ENCODE measurements around the gene STAG1. TPM values are rescaled to one million over a fixed set of nuclear protein-coding genes. Genes with fewer than 3 reads are reported as not detected.

Gene STAG1
- total and polyA plus RNA-seq, 2 experiments from 2014 or later: 9.0 to 21.9 TPM

DNA sequence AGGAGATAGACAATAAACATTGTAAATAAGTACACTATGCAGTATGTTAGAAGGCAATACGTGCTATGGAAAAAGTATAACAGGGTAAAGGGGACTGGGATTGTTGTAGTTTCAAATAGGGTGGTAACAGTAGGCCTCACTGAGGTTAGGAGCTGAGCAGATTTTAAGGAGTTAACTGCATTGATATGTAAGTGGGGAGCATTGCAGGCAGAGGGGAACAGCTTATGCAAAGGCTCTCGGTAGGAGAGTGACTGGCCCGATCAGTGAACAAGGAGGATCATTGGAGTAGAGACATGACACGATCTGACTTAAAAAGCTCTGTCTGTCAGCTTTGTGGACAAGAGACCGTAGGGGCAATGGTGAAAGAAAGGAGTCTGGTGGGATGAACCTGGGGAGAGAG is 455.2 kb downstream of the STAG1 start:
- DNase-seq (ENCODE audit: low spot score): peak; percentile 61
- no peak for TF ChIP-seq POLR2AphosphoS5 (IDR thresholded peaks at IDR 0.05; ENCODE audit: low read depth)
- TF ChIP-seq, protein P1, sequence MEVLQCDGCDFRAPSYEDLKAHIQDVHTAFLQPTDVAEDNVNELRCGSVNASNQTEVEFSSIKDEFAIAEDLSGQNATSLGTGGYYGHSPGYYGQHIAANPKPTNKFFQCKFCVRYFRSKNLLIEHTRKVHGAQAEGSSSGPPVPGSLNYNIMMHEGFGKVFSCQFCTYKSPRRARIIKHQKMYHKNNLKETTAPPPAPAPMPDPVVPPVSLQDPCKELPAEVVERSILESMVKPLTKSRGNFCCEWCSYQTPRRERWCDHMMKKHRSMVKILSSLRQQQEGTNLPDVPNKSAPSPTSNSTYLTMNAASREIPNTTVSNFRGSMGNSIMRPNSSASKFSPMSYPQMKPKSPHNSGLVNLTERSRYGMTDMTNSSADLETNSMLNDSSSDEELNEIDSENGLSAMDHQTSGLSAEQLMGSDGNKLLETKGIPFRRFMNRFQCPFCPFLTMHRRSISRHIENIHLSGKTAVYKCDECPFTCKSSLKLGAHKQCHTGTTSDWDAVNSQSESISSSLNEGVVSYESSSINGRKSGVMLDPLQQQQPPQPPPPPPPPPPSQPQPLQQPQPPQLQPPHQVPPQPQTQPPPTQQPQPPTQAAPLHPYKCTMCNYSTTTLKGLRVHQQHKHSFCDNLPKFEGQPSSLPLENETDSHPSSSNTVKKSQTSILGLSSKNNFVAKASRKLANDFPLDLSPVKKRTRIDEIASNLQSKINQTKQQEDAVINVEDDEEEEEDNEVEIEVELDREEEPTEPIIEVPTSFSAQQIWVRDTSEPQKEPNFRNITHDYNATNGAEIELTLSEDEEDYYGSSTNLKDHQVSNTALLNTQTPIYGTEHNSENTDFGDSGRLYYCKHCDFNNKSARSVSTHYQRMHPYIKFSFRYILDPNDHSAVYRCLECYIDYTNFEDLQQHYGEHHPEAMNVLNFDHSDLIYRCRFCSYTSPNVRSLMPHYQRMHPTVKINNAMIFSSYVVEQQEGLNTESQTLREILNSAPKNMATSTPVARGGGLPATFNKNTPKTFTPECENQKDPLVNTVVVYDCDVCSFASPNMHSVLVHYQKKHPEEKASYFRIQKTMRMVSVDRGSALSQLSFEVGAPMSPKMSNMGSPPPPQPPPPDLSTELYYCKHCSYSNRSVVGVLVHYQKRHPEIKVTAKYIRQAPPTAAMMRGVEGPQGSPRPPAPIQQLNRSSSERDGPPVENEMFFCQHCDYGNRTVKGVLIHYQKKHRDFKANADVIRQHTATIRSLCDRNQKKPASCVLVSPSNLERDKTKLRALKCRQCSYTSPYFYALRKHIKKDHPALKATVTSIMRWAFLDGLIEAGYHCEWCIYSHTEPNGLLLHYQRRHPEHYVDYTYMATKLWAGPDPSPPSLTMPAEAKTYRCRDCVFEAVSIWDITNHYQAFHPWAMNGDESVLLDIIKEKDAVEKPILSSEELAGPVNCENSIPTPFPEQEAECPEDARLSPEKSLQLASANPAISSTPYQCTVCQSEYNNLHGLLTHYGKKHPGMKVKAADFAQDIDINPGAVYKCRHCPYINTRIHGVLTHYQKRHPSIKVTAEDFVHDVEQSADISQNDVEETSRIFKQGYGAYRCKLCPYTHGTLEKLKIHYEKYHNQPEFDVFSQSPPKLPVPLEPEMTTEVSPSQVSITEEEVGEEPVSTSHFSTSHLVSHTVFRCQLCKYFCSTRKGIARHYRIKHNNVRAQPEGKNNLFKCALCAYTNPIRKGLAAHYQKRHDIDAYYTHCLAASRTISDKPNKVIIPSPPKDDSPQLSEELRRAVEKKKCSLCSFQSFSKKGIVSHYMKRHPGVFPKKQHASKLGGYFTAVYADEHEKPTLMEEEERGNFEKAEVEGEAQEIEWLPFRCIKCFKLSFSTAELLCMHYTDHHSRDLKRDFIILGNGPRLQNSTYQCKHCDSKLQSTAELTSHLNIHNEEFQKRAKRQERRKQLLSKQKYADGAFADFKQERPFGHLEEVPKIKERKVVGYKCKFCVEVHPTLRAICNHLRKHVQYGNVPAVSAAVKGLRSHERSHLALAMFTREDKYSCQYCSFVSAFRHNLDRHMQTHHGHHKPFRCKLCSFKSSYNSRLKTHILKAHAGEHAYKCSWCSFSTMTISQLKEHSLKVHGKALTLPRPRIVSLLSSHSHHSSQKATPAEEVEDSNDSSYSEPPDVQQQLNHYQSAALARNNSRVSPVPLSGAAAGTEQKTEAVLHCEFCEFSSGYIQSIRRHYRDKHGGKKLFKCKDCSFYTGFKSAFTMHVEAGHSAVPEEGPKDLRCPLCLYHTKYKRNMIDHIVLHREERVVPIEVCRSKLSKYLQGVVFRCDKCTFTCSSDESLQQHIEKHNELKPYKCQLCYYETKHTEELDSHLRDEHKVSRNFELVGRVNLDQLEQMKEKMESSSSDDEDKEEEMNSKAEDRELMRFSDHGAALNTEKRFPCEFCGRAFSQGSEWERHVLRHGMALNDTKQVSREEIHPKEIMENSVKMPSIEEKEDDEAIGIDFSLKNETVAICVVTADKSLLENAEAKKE (CRISPR knock-in tag; IDR thresholded peaks at IDR 0.05): 0 out of 2 replicates have a peak, but pooled peaks have one; percentile 27
- Mint-ChIP-seq H3K36me3 (ENCODE audit: low read depth) (peaks cover 63% of the 10 kb centered on the region), H3K4me3 (peak overlapping the region; percentile 8; the same call in 1 of the 3 replicates), H3K4me1 (peaks cover 18% of the 10 kb centered on the region), H3K9me3 (no peaks in the 10 kb centered on the region), H3K27ac (peak overlapping the region; percentile 56), H3K27me3 (ENCODE audit: insufficient read depth, low read depth, poor library complexity) (no peaks in the 10 kb centered on the region)
- peaks cover 14% of the 10 kb centered on the region for H3K36me3 ChIP-seq (ENCODE audit: insufficient read depth)
- 0 out of 2 replicates have a peak, but pooled peaks cover 2% of the 10 kb centered on the region for H4K20me1 ChIP-seq (replicated peaks; ENCODE audit: insufficient read depth)
- no peak overlapping the region for H3K27ac ChIP-seq (ENCODE audit: low read depth)
- peak; percentile 99 for ATAC-seq
- H3K4me2 ChIP-seq: no peak overlapping the region
- no peak overlapping the region for H2AFZ ChIP-seq
- H3K9me2 ChIP-seq (ENCODE audit: insufficient read depth): 0 out of 2 replicates have a peak, but pooled peaks cover 8% of the 10 kb centered on the region
- H3K27me3 ChIP-seq (ENCODE audit: insufficient read depth): no peaks in the 10 kb centered on the region
- H3F3A ChIP-seq (replicated peaks; ENCODE audit: low read depth): peaks cover 16% of the 10 kb centered on the region
- no peaks in the 10 kb centered on the region for H3K79me2 ChIP-seq (replicated peaks; ENCODE audit: insufficient read depth)
- no peak overlapping the region for H3K4me3 ChIP-seq
- peaks cover 10% of the 10 kb centered on the region; the same call in 1 of the 2 replicates for H3K4me1 ChIP-seq (ENCODE audit: insufficient read depth)

DNA sequence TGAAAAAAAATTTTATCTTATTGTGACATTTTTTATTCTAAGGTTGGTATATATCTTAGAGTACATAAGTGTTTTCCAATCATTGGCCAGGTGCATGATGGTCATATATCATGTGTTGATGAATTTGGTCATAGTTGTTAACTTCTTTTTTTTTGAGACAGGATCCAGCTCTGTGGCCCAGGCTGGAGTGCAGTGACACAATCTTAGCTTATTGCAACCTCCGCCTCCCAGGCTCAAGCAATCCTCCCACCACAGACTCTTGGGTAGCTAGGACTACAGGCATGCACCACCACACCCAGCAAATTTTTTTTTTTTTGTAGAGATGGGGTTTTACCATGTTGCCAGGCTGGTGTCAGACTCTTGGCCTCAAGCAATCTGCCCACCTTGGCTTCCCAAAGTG is 458.0 kb downstream of the STAG1 start:
- ATAC-seq (no peak), DNase-seq (ENCODE audit: low spot score) (no peak)
- no peak overlapping the region for H3K4me3 ChIP-seq
- Mint-ChIP-seq H3K27me3 (ENCODE audit: insufficient read depth, low read depth, poor library complexity) (no peaks in the 10 kb centered on the region), H3K9me3 (no peaks in the 10 kb centered on the region), H3K36me3 (ENCODE audit: low read depth) (peaks cover 43% of the 10 kb centered on the region; the same call in 2 of the 3 replicates), H3K4me1 (peaks cover 18% of the 10 kb centered on the region), H3K4me3 (no peak overlapping the region), H3K27ac (no peak overlapping the region)
- H3K79me2 ChIP-seq (replicated peaks; ENCODE audit: insufficient read depth): no peaks in the 10 kb centered on the region; the same call in 1 of the 2 replicates
- H3K4me2 ChIP-seq: no peak overlapping the region
- peaks cover 8% of the 10 kb centered on the region; the same call in 1 of the 2 replicates for H3K36me3 ChIP-seq (ENCODE audit: insufficient read depth)
- no peak overlapping the region for H3K27ac ChIP-seq (ENCODE audit: low read depth)
- H3K4me1 ChIP-seq (ENCODE audit: insufficient read depth): peaks cover 10% of the 10 kb centered on the region; the same call in 1 of the 2 replicates
- peaks cover 7% of the 10 kb centered on the region; the same call in 1 of the 2 replicates for H3F3A ChIP-seq (replicated peaks; ENCODE audit: low read depth)
- H3K27me3 ChIP-seq (ENCODE audit: insufficient read depth): no peaks in the 10 kb centered on the region
- H3K9me2 ChIP-seq (ENCODE audit: insufficient read depth): 0 out of 2 replicates have a peak, but pooled peaks cover 6% of the 10 kb centered on the region
- H2AFZ ChIP-seq: no peak overlapping the region
- 0 out of 2 replicates have a peak, but pooled peaks cover 7% of the 10 kb centered on the region for H4K20me1 ChIP-seq (replicated peaks; ENCODE audit: insufficient read depth)
- TF ChIP-seq, protein P2, sequence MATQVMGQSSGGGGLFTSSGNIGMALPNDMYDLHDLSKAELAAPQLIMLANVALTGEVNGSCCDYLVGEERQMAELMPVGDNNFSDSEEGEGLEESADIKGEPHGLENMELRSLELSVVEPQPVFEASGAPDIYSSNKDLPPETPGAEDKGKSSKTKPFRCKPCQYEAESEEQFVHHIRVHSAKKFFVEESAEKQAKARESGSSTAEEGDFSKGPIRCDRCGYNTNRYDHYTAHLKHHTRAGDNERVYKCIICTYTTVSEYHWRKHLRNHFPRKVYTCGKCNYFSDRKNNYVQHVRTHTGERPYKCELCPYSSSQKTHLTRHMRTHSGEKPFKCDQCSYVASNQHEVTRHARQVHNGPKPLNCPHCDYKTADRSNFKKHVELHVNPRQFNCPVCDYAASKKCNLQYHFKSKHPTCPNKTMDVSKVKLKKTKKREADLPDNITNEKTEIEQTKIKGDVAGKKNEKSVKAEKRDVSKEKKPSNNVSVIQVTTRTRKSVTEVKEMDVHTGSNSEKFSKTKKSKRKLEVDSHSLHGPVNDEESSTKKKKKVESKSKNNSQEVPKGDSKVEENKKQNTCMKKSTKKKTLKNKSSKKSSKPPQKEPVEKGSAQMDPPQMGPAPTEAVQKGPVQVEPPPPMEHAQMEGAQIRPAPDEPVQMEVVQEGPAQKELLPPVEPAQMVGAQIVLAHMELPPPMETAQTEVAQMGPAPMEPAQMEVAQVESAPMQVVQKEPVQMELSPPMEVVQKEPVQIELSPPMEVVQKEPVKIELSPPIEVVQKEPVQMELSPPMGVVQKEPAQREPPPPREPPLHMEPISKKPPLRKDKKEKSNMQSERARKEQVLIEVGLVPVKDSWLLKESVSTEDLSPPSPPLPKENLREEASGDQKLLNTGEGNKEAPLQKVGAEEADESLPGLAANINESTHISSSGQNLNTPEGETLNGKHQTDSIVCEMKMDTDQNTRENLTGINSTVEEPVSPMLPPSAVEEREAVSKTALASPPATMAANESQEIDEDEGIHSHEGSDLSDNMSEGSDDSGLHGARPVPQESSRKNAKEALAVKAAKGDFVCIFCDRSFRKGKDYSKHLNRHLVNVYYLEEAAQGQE (IDR thresholded peaks at IDR 0.05; ENCODE audit: unreplicated experiment): no peak
- no peak for TF ChIP-seq EZH2phosphoT487 (IDR thresholded peaks at IDR 0.05; ENCODE audit: unreplicated experiment)
- no peak for TF ChIP-seq NANOG (IDR thresholded peaks at IDR 0.05; ENCODE audit: borderline replicate concordance)
- no peak for TF ChIP-seq CREB1 (CRISPR knock-in tag; IDR thresholded peaks at IDR 0.05; ENCODE audit: low read depth)
